Left lung (tissue), 10 donors: ENCODE data around the gene PLOD2. TPM values are rescaled to one million over a fixed set of nuclear protein-coding genes. Genes with fewer than 3 reads are reported as not detected.

ENCODE experiments used
- ATAC-seq: fragments of 200-7000 bp; cut with Tn5 transposase; one replicate; pipeline ENCODE4 v1.9.1; 2020; ENCODE audit warnings: moderate library complexity
- DNase-seq, 4 donors: peaks; one replicate each; pipeline ENCODE4 v3.0.0-alpha.2; 2013 to 2020
- H3K27ac ChIP-seq, 2 donors: fragments of 200-600 bp; sonication (generic) in 1 of 2; one replicate each; pipeline versions ENCODE4 v1.5.0 to v1.8.0; 2020 to 2021
- H3K27me3 ChIP-seq, 2 donors: fragments of 200-600 bp; sonication (generic) in 1 of 2; one replicate each; pipeline versions ENCODE4 v1.5.0 to v1.8.0; 2020 to 2021
- H3K36me3 ChIP-seq, 2 donors: fragments of 200-600 bp; sonication (generic) in 1 of 2; one replicate each; pipeline versions ENCODE4 v1.5.0 to v1.8.0; 2020 to 2021
- H3K4me1 ChIP-seq, 2 donors: fragments of 200-600 bp; one replicate each; pipeline ENCODE4 v1.8.0; 2021
- H3K4me3 ChIP-seq, 2 donors: fragments of 200-600 bp; sonication (generic) in 1 of 2; one replicate each; pipeline versions ENCODE4 v1.5.0 to v1.8.0; 2020 to 2021; ENCODE audit warnings: mild to moderate bottlenecking in 1 of 2
- H3K9me3 ChIP-seq, 2 donors: fragments of 200-600 bp; sonication (generic) in 1 of 2; one replicate each; pipeline versions ENCODE4 v1.5.0 to v1.8.0; 2020 to 2021
- intact Hi-C, 2 donors: fragments of 100-400 bp; cut with DNase I; formaldehyde crosslinking; loops; one replicate each; pipeline versions ENCODE4 v1.11.2 to v1.14.2; 2022
- polyA plus RNA-seq, 6 donors: library from polyadenylated mRNA; unstranded; fragments of 120-200 nt; gene quantifications; one replicate each; pipeline ENCODE4 v1.2.1, GENCODE V29; 2013; ENCODE audit not compliant: insufficient read length in 6 of 6
- total RNA-seq, 2 donors: library from RNA; stranded (reverse); fragmentation: NEBNext Ultra II Directional; extraction: Animal tissue kit (Norgen Biotek cat#: 25700); gene quantifications; one replicate each; pipeline ENCODE4 v1.2.1, GENCODE V29; 2021
- TF ChIP-seq, protein P1 (sequence below), 2 donors: fragments of 200-600 bp; sonication (generic) in 1 of 2; IDR thresholded peaks; one replicate each; pipeline versions ENCODE4 v1.5.0 to v1.8.0; 2021; ENCODE audit warnings: antibody characterized with exemption in 2 of 2
- donor health status: DM: no; HTN: yes; CAD: no.
- donor health status: DM: no; HTN: no; CAD: no.

PLOD2 gene
- total and polyA plus RNA-seq, 8 donors, result 41.9 to 98.6 (median 69.1) TPM

DNA sequence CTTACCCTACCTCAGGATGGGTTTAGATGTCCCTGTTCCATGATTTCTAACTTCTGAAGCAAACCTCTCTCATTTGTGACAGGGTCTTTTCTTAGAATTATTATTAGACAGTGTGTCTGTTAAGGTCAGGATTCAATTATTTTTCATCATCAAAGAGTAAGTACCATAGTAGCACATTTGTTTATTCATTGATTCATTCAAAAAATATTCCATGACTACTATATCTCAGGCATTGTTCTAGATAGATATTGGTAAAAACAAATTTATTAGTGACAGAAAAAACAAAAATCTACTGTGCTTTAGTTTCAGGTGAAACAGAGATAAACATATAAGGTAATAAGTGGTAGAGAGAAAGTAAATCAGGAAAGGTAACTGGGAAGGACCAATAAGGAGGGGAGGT is 3.5 kb upstream of the PLOD2 start:
- intact Hi-C loops, result no loop called here
- Histone ChIP-seq H3K9me3 (no peaks in the 10 kb centered on the region), H3K27me3 (peaks cover 0 to 37% of the 10 kb centered on the region in 2 donors), H3K4me3 (no peak overlapping the region), H3K36me3 (no peaks in the 10 kb centered on the region), H3K27ac (no peak overlapping the region), H3K4me1 (peaks cover 0 to 6% of the 10 kb centered on the region in 2 donors)
- ATAC-seq (no peak), DNase-seq (no peak)
- TF ChIP-seq, protein P1, sequence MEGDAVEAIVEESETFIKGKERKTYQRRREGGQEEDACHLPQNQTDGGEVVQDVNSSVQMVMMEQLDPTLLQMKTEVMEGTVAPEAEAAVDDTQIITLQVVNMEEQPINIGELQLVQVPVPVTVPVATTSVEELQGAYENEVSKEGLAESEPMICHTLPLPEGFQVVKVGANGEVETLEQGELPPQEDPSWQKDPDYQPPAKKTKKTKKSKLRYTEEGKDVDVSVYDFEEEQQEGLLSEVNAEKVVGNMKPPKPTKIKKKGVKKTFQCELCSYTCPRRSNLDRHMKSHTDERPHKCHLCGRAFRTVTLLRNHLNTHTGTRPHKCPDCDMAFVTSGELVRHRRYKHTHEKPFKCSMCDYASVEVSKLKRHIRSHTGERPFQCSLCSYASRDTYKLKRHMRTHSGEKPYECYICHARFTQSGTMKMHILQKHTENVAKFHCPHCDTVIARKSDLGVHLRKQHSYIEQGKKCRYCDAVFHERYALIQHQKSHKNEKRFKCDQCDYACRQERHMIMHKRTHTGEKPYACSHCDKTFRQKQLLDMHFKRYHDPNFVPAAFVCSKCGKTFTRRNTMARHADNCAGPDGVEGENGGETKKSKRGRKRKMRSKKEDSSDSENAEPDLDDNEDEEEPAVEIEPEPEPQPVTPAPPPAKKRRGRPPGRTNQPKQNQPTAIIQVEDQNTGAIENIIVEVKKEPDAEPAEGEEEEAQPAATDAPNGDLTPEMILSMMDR (IDR thresholded peaks at IDR 0.05), result no peak

DNA sequence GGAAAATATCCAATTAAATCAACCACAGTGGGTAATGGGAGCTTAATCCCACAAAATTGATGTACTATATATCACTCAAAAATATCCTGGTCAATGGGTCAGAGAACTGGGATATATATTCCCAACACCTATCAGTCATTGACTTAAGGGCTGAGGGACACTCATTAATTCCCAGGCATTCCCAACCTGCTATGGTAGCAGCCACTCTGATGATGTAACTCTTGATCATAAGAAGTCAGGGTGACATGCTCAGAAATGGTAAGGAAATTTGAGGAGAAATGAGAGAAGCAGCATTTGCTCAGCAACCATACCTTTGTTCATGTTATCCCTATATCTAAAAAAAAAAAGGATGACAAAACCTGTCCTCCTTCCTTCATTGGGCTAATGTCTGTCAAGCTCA is 3.1 kb upstream of the PLOD2 start:
- intact Hi-C loops, result no loop called here
- Histone ChIP-seq H3K4me1 (peaks cover 0 to 6% of the 10 kb centered on the region in 2 donors), H3K4me3 (no peak overlapping the region), H3K9me3 (no peaks in the 10 kb centered on the region), H3K27me3 (peaks cover 0 to 40% of the 10 kb centered on the region in 2 donors), H3K36me3 (no peaks in the 10 kb centered on the region), H3K27ac (no peak overlapping the region)
- DNase-seq (no peak), ATAC-seq (no peak)
- TF ChIP-seq, protein P1 (IDR thresholded peaks at IDR 0.05), result no peak

DNA sequence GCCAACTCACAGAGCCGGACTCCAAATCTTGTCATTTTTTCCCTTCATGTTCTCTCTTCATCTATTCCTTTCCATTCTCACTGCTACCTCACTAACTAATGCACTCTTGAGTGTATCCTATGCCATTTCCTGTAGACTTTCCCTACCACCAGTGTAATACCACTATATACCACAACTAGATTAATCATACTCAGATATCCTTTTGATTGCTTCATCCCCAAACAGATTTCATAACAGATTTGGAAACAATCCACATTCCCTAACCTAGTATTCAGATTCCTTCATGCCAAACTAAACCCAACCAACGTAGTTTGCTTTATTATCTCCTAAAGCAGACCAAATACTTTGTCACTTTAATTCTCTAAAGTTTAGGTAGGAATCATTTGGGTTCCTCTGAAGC is 2.6 kb upstream of the PLOD2 start:
- intact Hi-C loops, result no loop called here
- DNase-seq (no peak), ATAC-seq (no peak)
- Histone ChIP-seq H3K27ac (no peak overlapping the region), H3K36me3 (no peaks in the 10 kb centered on the region), H3K9me3 (no peaks in the 10 kb centered on the region), H3K4me1 (peaks cover 0 to 6% of the 10 kb centered on the region in 2 donors), H3K27me3 (peaks cover 0 to 40% of the 10 kb centered on the region in 2 donors), H3K4me3 (no peak overlapping the region)
- TF ChIP-seq, protein P1 (IDR thresholded peaks at IDR 0.05), result no peak

DNA sequence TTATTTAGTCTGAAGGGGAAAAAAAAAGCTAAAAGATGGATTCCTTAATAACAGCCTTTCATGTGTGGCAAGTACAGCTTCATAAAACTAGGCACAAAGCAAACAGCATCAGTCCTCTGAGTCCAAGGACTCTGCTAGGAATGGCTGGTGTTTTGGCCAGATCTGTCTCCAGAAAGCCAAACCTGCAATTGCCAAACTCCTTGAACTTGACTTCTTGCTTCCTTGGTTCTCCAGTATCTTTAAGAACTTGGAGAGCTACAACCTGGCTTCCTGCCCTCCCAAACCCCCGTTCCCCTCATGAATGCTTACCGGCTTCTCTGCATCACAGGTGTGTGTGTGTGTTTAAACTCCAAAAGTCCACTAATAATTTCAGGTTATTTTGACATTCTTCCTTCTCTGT is 1.6 kb upstream of the PLOD2 start:
- peak overlapping the region; percentile 91 to 96 for H3K27ac ChIP-seq
- H3K27me3 ChIP-seq, result peaks cover 0 to 40% of the 10 kb centered on the region in 2 donors
- intact Hi-C loops, result no loop called here
- no peak for ATAC-seq
- H3K9me3 ChIP-seq, result no peaks in the 10 kb centered on the region
- TF ChIP-seq, protein P1 (IDR thresholded peaks at IDR 0.05), result no peak
- peaks cover 0 to 8% of the 10 kb centered on the region in 2 donors for H3K4me1 ChIP-seq
- H3K36me3 ChIP-seq, result no peaks in the 10 kb centered on the region
- H3K4me3 ChIP-seq, result no peak overlapping the region
- no peak for DNase-seq

DNA sequence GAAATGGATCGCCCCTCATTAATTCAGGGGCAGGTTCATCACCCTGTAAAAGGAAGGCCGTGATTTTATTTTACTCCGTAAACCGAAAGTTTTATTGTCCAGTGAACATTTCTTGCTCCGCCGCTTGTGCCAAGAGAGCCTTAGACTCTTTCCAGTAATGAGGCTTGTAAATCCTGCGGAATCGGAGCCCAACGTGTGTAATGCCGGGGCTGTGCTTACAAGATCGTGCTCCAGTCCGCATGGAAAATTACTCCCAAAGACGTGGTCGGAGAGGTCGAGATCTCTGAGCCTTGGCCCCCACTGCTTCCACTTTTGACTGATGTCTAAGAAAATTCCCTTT is 649 bp upstream of the PLOD2 start:
- H3K27ac ChIP-seq, result peak overlapping the region; percentile 91 to 96
- H3K27me3 ChIP-seq, result peaks cover 0 to 40% of the 10 kb centered on the region in 2 donors
- intact Hi-C loops, result no loop called here
- H3K4me1 ChIP-seq, result peaks cover 3 to 17% of the 10 kb centered on the region in 2 donors
- peak overlapping the region; percentile 68 to 81 for H3K4me3 ChIP-seq
- ATAC-seq (peak; percentile 21), DNase-seq (peak in 3 of 4 donors; percentile 13 to 54 (median 47))
- H3K9me3 ChIP-seq, result no peaks in the 10 kb centered on the region
- TF ChIP-seq, protein P1 (IDR thresholded peaks at IDR 0.05), result no peak
- H3K36me3 ChIP-seq, result no peaks in the 10 kb centered on the region
